ENCODE measurements around the gene NRP2.

The NRP2 gene

DNA sequence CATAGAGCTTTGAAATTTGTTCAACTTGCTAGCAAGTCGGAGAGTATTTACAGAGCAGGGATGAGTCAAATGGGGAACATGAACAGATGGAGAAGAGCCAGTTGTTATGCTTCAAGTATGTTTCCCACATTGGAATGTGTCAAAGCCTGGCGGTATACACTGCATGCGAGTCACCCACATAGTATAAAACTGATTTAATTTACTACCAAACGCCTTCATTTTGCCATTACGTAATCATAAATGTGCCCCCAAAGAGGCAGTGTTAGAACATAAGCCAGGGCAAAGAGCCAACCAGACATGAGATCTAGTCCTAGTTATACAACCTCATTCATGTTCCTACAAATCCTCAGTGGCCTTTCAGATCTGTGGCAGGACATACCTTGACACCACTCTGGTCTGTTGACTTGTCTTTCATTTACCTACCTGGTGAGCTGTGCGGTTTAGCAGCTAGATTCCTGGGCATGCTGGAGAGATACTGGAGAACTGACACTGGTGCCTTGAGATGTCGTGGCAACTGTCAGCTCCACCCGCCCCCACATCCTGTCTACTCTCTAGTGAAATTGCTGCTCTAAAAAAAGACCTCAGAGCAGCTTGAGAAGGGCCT is 21.7 kb upstream of the NRP2 start:
- FAIRE-seq, result no peak

DNA sequence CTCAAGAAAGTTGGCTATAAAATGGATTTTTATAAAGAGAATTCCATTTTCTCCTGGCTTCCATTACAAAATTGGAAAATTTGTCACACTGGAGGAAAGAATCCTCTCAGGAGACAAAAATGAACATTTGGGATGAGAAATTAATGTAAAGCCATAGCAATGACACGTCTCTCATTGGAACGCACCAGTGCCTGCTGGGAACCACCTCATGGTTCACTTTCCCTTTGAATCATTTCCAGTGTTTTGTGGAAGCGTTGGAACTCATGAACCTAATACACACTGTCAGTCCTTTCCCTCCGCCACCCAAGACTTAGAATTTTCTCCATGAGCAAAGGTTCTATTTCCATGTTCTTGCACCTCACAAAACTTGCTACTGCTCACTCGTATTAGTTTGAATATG is 21.0 kb upstream of the NRP2 start:
- FAIRE-seq, result no peak

GRCh38 chr2:205662206-205662965 is 19.9 kb upstream of the NRP2 start:
- no peak for FAIRE-seq

- no peak for FAIRE-seq
Measured at GRCh38 chr2:205665791-205666190, 16.5 kb upstream of the NRP2 start.

GRCh38 chr2:205670292-205670691 is 12.0 kb upstream of the NRP2 start:
- no peak for FAIRE-seq

DNA sequence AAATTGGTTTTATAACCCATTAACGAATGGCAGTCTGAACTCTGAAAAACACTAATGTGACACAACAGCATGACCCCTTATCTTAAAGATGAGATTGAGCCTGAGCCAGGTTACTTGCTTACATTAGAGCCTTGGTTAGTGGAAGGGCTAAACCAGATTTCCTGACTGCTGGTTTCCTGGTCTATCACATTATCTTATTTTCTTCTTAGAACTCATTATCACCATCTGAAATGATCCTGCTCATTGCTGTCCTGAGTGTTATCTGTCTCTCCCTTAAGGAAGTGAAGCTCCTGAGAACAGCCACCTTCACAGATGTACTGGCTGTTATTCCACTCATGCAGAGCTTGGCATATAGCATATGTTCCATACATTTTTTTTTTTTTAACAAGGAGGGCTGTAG is 9.0 kb upstream of the NRP2 start:
- FAIRE-seq, result no peak

DNA sequence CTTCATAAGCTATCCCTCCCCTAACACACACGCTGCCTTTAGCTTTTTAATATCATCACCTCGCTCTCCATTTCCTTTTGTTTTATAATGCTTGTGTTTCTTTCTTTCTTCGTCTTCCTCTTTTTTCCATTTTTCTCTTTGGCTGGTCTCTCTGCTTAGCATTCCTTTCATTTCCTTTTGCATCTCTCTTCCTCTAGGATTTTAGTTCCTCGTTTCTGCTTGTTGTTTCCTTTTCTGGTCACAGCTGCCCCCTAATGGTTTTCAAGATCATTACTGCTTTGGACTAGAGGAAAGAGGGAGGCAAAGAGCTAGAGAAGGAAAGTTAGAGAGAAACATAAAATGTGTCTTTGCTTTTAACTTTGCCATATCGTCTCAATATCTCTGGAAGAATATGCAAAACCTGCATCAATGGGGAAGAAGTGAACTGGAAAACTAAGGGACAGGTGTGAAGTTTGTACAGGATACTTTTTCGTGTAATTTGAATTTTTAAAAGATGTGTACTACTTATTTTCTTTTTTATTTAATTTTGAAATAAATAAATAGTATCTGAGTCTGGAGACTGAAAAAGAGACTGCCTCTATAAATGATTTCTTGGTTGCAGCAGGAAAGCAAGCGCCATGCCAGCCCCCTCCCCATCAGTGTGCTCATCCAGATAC is 6.3 kb upstream of the NRP2 start:
- peak; percentile 89 for FAIRE-seq

DNA sequence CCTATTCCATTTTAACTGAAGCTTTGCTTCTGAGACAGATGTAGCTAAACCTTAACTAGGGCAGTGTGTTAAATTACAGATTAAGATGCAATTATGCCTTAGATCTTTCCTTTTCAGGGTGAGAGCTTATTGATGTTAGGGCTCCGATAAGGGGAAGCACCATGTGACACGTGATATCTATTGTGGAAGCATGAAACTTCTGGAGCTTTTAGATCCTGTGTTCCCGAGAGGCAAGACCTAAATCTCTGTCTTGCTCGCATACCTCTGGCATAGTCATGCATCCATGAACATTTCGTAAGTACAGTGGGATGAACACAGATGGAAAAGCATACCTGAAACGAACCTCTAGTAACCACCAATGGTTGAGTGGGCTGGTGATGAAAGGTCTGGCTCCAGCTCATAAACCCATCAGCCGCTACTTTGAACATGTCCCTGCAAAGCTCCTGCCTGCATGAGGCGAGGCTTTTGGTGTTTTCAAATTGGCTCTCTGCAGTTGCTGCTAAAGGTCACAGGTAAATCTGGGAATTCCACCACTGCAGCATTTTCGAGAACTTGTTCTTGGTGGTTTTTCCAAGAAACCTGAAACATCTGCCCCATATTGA is 3.7 kb upstream of the NRP2 start:
- FAIRE-seq, result no peak

DNA sequence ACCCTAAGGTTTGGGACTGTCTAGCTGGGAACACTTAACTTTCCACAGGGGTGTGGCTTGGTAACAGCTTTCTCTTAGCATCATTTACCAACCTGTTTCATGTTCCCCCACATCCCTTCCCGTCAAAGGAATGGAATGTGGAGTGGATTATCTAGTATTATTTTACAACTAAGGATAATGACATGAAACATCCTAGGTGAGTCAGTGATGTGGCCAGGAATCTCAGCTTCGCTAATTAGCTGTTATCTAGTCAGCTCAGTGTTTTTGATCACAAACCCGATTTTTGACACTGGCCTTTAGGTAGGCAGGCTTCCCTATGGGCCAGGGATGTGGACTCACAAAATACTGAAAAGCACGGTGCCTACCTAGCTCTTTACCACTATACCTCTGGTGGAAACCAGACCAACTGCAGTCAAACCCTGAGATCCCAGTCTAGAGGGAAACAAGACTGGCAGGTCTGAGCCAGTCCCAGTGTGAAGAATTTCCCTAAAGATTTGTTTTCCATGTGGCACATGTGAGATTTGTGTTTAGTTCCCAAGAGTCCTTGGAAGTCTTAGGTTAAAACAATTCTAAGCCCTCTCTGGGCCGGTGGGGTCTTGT is 2.8 kb upstream of the NRP2 start:
- no peak for FAIRE-seq

- no peak for FAIRE-seq
Measured at GRCh38 chr2:205680067-205680466, 2.2 kb upstream of the NRP2 start.

- FAIRE-seq, result peak; percentile 89
Measured at GRCh38 chr2:205680903-205681302, 1.4 kb upstream of the NRP2 start.

GRCh38 chr2:205681401-205682238 is 681 bp upstream of the NRP2 start:
- no peak for FAIRE-seq

- FAIRE-seq, result no peak
Measured at GRCh38 chr2:205682971-205683501, 735 bp downstream of the NRP2 start.

DNA sequence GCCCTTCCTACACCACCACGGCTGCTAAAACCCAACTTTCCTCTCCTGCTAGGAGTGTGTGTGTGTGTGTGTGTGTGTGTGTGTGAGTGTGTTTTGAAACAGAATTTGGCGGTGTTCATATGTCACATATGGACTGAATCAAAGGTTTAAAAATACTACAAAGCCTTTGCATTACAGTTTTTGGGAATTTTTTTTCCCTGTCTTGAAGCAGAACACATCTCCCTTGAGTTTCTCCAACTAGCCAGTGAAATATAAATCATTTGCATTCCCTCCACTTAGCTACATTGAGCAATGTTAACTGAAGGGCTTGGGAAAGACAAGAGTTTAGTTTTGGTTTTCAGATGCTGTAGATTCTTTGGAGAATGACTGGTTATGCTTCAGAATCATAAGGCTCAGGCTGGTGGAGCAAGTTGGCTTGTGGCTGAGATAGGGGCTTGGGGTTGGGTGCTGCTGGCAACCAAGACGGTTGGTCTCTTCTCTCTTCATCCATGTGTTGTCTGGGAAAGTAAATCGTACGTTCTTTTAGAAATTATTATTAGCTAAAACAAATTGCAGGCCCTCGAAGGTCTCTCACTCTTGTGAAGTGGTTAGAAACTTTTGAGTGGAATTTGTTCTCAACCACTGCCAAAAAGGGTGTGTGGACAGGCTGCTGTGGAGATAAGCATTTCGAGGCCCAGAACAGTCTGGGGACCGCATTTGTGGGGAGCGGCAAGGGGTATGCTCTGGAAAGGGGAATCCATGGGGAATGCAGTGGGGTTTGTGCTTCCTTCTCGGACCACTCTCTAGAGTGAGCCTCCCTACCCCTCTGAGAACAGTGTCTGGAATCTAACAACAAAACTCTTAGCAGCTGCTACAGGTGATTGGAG is 1.4 kb downstream of the NRP2 start:
- FAIRE-seq, result no peak

- no peak for FAIRE-seq
Measured at GRCh38 chr2:205684871-205685313, 2.6 kb downstream of the NRP2 start.

- FAIRE-seq, result no peak
Measured at GRCh38 chr2:205685314-205686055, 3.2 kb downstream of the NRP2 start.

DNA sequence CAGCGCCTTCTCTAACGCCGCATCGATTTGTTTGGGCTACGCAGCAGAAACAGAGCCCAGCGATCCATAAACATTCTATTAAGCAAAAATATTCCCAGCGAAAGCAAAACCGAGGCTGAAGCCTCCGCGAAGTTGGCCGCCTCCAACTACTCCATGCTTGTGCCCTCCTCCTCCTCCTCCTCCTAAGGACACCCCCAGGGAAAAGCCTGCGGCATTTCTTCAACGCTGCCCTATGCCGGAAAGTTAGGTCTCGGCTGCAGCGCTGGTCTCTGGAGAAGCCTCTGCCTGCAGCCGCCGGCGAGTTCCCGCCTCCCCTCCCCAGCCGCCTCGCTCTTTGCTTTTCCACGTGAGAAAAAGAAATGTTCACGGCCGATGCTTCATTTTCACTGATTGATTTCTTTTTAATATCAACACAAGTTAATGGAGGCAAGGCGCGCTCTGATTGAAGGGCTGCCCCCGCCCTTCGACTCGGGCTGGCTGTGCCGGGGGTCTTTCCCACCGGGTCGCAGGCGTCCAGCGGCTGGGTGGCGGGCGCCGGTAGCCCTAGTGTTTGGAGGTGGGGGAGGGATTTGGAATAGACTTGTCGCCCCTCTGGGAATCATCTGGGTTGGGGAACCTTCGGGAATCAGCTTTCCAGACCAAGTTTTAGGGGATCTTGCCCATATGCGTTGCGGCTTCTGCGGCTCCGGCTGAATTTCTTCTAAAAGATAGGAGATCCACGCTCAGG is 3.9 kb downstream of the NRP2 start:
- FAIRE-seq, result no peak

GRCh38 chr2:205686783-205687640 is 4.7 kb downstream of the NRP2 start:
- FAIRE-seq, result no peak

- FAIRE-seq, result no peak
Measured at GRCh38 chr2:205687641-205687956, 5.3 kb downstream of the NRP2 start.

Data from islet of Langerhans (tissue), 1 donor.